SU-DHL-6 (cell line): ENCODE data around the gene PDGFB.

ENCODE experiments used
- CTCF ChIP-seq: fragments of 200-600 bp; sonication (generic); IDR thresholded peaks from one replicate; pipeline ENCODE4 v1.5.1; 2017; ENCODE audit warnings: antibody characterized with exemption, mild to moderate bottlenecking, low read length, moderate library complexity; ENCODE audit not compliant: insufficient read depth, poor library complexity, severe bottlenecking
- EZH2phosphoT487 ChIP-seq: fragments of 200-600 bp; sonication (generic), shearing (Covaris generic); conservative IDR thresholded peaks from 2 replicates; pipeline ENCODE4 v1.6.1; 2018; ENCODE audit warnings: mild to moderate bottlenecking, antibody characterized with exemption, low read length, moderate library complexity, mixed read lengths

- TF ChIP-seq CTCF (no peak), EZH2phosphoT487 (no peak)
Measured at GRCh38 chr22:39177456-39177775, 67.4 kb downstream of the PDGFB start.
